ENCODE measurements around the gene CCND1.
A peak's percentile ranks its signal among the peaks of the same experiment; 100 is the strongest.

CCND1 gene

DNA sequence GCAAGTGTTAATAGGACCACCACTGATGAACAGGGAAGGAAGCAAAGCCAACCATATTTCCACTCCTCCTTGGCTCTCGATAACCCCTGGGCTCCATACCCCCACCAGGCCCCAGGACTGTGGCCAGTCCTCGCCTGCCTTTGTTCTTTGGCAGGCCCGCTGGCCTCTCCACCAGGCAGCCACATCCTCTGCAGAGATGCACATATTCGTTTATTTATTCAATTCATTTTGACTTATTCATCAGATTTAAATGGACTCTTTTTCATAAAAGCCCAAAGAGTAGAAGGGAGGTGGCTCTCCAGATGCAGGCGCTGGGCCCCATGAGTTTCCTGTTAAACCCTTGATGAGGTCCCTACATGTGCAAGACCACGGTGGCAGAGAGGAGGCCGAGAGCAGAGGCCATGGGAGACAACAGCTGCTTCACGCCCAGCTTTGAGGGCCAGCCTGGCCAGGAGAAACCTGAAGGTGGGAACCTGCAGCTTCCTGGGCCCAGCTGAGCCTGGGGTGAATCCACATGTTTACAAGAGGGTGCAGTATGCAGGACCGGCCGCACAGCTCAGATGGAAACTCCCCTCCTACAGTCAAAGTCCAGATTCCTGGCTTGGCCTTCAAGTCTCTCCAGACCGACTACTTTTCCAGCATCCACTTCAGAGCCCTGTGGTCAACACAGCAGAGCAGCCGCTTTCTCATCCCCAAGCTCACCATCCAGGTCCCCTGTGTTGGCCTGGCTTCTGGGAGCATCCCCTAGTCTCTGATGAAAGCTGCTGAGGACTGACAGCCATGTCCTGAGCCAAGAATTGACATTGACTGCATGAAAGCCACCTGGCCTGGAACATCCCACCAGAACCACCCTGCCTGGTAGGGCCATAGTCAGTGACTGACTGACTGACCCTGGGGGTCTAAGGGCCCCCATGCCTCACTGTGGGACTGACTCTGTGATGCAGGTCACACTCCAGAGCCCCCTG lies 39.7 kb upstream of the CCND1 start:
- Histone ChIP-seq H3K4me3 (ENCODE audit: low read depth, low read length) (no peak overlapping the region), H3K4ac (ENCODE audit: low read depth, low read length) (no peak overlapping the region)
- WGBS (ENCODE audit: extremely low coverage, insufficient coverage, insufficient read length) = no CpG with 5 or more reads among the region's 12 CpGs

DNA sequence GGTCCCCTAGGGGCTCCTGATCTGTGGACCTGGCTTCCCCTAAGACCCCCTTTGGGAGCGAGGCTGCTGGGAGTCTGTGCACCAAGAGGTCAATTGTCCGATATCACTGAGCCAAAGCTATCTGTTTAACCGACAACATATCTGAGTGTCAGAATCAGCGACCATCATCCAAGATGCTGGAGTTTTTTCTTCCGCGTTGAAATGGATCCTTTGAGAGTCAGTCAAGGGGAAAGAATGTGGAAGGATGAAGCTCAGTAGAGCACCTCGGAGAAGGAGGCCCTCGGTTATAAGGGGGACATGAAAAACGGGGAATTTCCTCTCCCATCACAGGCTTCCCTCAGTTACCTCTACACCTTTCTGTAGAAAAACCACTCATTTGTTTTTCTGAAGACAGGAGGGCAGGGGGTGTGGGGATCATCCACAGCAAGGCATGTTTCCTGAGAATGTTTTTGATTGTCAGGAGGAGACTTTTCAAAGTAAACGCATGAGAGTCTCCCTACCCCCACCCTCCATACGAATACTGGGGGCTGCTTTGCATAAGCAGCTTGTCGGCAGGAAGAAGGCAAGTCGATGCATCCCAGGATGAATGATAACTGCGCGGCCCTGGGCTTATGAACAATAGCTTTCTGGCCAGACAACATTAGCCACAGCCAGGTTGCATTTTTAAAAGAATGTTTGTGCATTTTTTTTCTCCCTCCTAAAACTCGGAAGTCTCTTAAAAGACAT lies 37.7 kb upstream of the CCND1 start:
- H3K79me2 ChIP-seq (ENCODE audit: control insufficient read depth, insufficient read depth, low read length, poor library complexity) = no peaks in the 10 kb centered on the region
- H3K36me3 ChIP-seq (ENCODE audit: control insufficient read depth in 1 of 2, insufficient read depth in 2 of 2, low read length in 2 of 2) = no peaks in the 10 kb centered on the region
- H3K27ac ChIP-seq (ENCODE audit: low read depth, low read length) = no peak overlapping the region
- H2BK12ac ChIP-seq (ENCODE audit: low read length) = no peak overlapping the region
- H3K4me2 ChIP-seq (ENCODE audit: low read length) = no peak overlapping the region
- H4K12ac ChIP-seq (ENCODE audit: low read depth, low read length) = no peak overlapping the region
- H3K14ac ChIP-seq (ENCODE audit: low read length) = no peak overlapping the region
- H2BK5ac ChIP-seq (ENCODE audit: low read depth, low read length, poor library complexity) = no peak overlapping the region
- H3K79me1 ChIP-seq (ENCODE audit: low read length) = no peaks in the 10 kb centered on the region
- H4K91ac ChIP-seq (ENCODE audit: low read depth, low read length) = no peak overlapping the region
- peaks cover 3 to 4% of the 10 kb centered on the region in 2 experiments for H3K4me1 ChIP-seq (ENCODE audit: control insufficient read depth in 1 of 2, insufficient read depth in 2 of 2, low read length in 2 of 2)
- H4K8ac ChIP-seq (ENCODE audit: low read depth, low read length) = no peak overlapping the region
- H3K9me3 ChIP-seq (ENCODE audit: insufficient read depth, low read depth, low read length) = peaks cover under 1% of the 10 kb centered on the region
- H3K23ac ChIP-seq (ENCODE audit: low read length) = no peak overlapping the region
- no peak overlapping the region for H2BK120ac ChIP-seq (ENCODE audit: insufficient read depth, low read length, poor library complexity)
- WGBS (ENCODE audit: extremely low coverage, insufficient coverage, insufficient read length) = no CpG with 5 or more reads among the region's 16 CpGs
- no peak for DNase-seq
- H3K4ac ChIP-seq (ENCODE audit: low read depth, low read length) = no peak overlapping the region
- no peak overlapping the region for H3K9ac ChIP-seq (ENCODE audit: low read length)
- no peak overlapping the region for H2AK5ac ChIP-seq (ENCODE audit: low read length)
- no peak overlapping the region for H3K18ac ChIP-seq (ENCODE audit: low read length)
- H3K27me3 ChIP-seq (ENCODE audit: insufficient read depth, low read length) = peaks cover 3% of the 10 kb centered on the region
- H2AFZ ChIP-seq (ENCODE audit: insufficient read depth, low read length, poor library complexity) = no peak overlapping the region
- H3K4me3 ChIP-seq (ENCODE audit: low read depth, low read length) = no peak overlapping the region

More for the DNA sequence above, 39.7 kb upstream of the CCND1 start:
- Histone ChIP-seq H2BK5ac (ENCODE audit: low read depth, low read length, poor library complexity) (no peak overlapping the region), H2BK12ac (ENCODE audit: low read length) (no peak overlapping the region), H4K12ac (ENCODE audit: low read depth, low read length) (no peak overlapping the region), H2BK120ac (ENCODE audit: insufficient read depth, low read length, poor library complexity) (no peak overlapping the region), H3K23ac (ENCODE audit: low read length) (no peak overlapping the region), H3K27ac (ENCODE audit: low read depth, low read length) (no peak overlapping the region), H3K9me3 (ENCODE audit: insufficient read depth, low read depth, low read length) (peaks cover 2% of the 10 kb centered on the region), H4K8ac (ENCODE audit: low read depth, low read length) (no peak overlapping the region), H4K91ac (ENCODE audit: low read depth, low read length) (no peak overlapping the region), H2AFZ (ENCODE audit: insufficient read depth, low read length, poor library complexity) (no peak overlapping the region), H3K4me1 (ENCODE audit: control insufficient read depth in 1 of 2, insufficient read depth in 2 of 2, low read length in 2 of 2) (peaks cover 3 to 4% of the 10 kb centered on the region in 2 experiments), H3K18ac (ENCODE audit: low read length) (no peak overlapping the region), H3K14ac (ENCODE audit: low read length) (no peak overlapping the region), H3K4me2 (ENCODE audit: low read length) (no peak overlapping the region), H3K36me3 (ENCODE audit: control insufficient read depth in 1 of 2, insufficient read depth in 2 of 2, low read length in 2 of 2) (no peaks in the 10 kb centered on the region), H3K79me1 (ENCODE audit: low read length) (no peaks in the 10 kb centered on the region), H3K9ac (ENCODE audit: low read length) (no peak overlapping the region), H2AK5ac (ENCODE audit: low read length) (no peak overlapping the region), H3K79me2 (ENCODE audit: control insufficient read depth, insufficient read depth, low read length, poor library complexity) (no peaks in the 10 kb centered on the region), H3K27me3 (ENCODE audit: insufficient read depth, low read length) (peaks cover 3% of the 10 kb centered on the region)
- DNase-seq = no peak

DNA sequence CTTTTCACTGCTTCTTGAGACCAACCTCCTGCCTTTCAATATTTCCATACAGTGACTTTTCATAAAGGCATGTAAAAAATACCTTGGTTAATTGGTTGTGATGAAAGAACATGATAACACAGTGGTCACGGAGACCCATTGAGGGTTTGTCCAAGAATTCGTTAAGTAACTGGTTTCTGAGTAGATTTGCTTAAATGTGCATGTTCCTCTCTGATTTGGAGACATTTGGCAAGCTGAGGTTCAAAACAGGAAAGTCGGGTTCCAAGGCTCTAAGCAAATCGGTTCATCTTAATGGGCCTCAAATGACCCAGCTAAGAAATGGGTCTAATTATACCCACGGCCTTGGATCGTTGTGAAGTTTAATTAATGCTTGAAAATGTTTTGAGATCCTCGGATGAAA lies 36.9 kb upstream of the CCND1 start:
- WGBS (ENCODE audit: extremely low coverage, insufficient coverage, insufficient read length) = no CpG with 5 or more reads among the region's 7 CpGs
- H3K27ac ChIP-seq (ENCODE audit: low read depth, low read length) = no peak overlapping the region
- H3K18ac ChIP-seq (ENCODE audit: low read length) = no peak overlapping the region
- no peak overlapping the region for H2BK5ac ChIP-seq (ENCODE audit: low read depth, low read length, poor library complexity)
- H3K4me1 ChIP-seq (ENCODE audit: control insufficient read depth in 1 of 2, insufficient read depth in 2 of 2, low read length in 2 of 2) = peaks cover 3 to 4% of the 10 kb centered on the region in 2 experiments
- no peaks in the 10 kb centered on the region for H3K9me3 ChIP-seq (ENCODE audit: insufficient read depth, low read depth, low read length)
- H3K27me3 ChIP-seq (ENCODE audit: insufficient read depth, low read length) = peaks cover 3% of the 10 kb centered on the region
- H3K4me2 ChIP-seq (ENCODE audit: low read length) = no peak overlapping the region
- H4K8ac ChIP-seq (ENCODE audit: low read depth, low read length) = no peak overlapping the region
- H4K91ac ChIP-seq (ENCODE audit: low read depth, low read length) = no peak overlapping the region
- H3K4ac ChIP-seq (ENCODE audit: low read depth, low read length) = no peak overlapping the region
- H2AK5ac ChIP-seq (ENCODE audit: low read length) = no peak overlapping the region
- no peaks in the 10 kb centered on the region for H3K79me1 ChIP-seq (ENCODE audit: low read length)
- no peaks in the 10 kb centered on the region for H3K79me2 ChIP-seq (ENCODE audit: control insufficient read depth, insufficient read depth, low read length, poor library complexity)
- no peak overlapping the region for H3K4me3 ChIP-seq (ENCODE audit: low read depth, low read length)
- H2AFZ ChIP-seq (ENCODE audit: insufficient read depth, low read length, poor library complexity) = no peak overlapping the region
- peak; percentile 31 to 72 for DNase-seq
- no peak overlapping the region for H3K23ac ChIP-seq (ENCODE audit: low read length)
- no peak overlapping the region for H3K9ac ChIP-seq (ENCODE audit: low read length)
- H2BK120ac ChIP-seq (ENCODE audit: insufficient read depth, low read length, poor library complexity) = no peak overlapping the region
- H2BK12ac ChIP-seq (ENCODE audit: low read length) = no peak overlapping the region
- H3K14ac ChIP-seq (ENCODE audit: low read length) = no peak overlapping the region
- no peak overlapping the region for H4K12ac ChIP-seq (ENCODE audit: low read depth, low read length)
- no peaks in the 10 kb centered on the region for H3K36me3 ChIP-seq (ENCODE audit: control insufficient read depth in 1 of 2, insufficient read depth in 2 of 2, low read length in 2 of 2)

DNA sequence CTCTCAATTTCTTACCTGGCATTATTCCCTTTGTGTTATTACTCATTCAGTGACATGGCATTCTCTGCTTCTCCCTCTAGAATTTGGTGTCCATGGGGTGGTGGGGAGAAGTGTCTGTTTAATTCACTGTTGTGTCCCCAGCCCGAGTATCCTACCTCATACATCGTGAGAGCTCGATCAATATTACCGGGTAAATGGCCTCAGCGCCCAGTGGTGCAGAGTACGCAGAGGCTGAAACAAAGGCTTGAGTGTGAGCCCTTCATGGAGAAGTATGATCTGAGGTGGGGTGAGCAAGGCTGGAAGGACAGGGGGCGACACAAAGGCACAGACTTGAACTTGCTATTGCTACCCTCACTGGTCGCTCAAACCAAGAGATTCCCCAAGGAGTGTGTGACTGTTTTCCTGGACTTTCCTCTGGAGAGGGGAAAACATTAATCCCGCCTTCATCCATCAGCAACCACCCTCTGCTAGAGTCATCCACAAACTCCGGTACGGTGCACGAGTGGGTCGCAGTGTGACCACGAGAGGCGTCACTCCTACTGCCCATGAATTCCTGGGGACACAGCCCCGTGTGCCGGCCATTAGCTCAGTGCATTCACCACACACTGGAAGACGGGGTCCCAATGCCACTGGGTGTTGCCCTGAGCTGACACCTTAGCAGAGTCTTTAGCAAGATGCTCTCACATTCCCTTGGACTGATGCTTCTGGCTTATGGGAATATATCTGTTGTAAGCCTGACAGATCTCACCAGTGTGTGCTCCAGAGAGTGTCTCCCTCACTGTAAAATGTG lies 35.0 kb upstream of the CCND1 start:
- Histone ChIP-seq H3K36me3 (ENCODE audit: control insufficient read depth in 1 of 2, insufficient read depth in 2 of 2, low read length in 2 of 2) (no peaks in the 10 kb centered on the region), H2BK120ac (ENCODE audit: insufficient read depth, low read length, poor library complexity) (no peak overlapping the region), H3K23ac (ENCODE audit: low read length) (no peak overlapping the region), H4K91ac (ENCODE audit: low read depth, low read length) (no peak overlapping the region), H3K79me2 (ENCODE audit: control insufficient read depth, insufficient read depth, low read length, poor library complexity) (no peaks in the 10 kb centered on the region), H4K12ac (ENCODE audit: low read depth, low read length) (no peak overlapping the region), H2BK12ac (ENCODE audit: low read length) (no peak overlapping the region), H2AK5ac (ENCODE audit: low read length) (no peak overlapping the region), H3K4ac (ENCODE audit: low read depth, low read length) (no peak overlapping the region), H3K27ac (ENCODE audit: low read depth, low read length) (no peak overlapping the region), H3K14ac (ENCODE audit: low read length) (no peak overlapping the region), H3K4me3 (ENCODE audit: low read depth, low read length) (no peak overlapping the region), H3K18ac (ENCODE audit: low read length) (no peak overlapping the region), H3K4me2 (ENCODE audit: low read length) (no peak overlapping the region), H2AFZ (ENCODE audit: insufficient read depth, low read length, poor library complexity) (no peak overlapping the region), H3K4me1 (ENCODE audit: control insufficient read depth in 1 of 2, insufficient read depth in 2 of 2, low read length in 2 of 2) (peaks cover 3 to 4% of the 10 kb centered on the region in 2 experiments), H3K27me3 (ENCODE audit: insufficient read depth, low read length) (peaks cover 3% of the 10 kb centered on the region), H3K79me1 (ENCODE audit: low read length) (no peaks in the 10 kb centered on the region), H4K8ac (ENCODE audit: low read depth, low read length) (no peak overlapping the region), H3K9me3 (ENCODE audit: insufficient read depth, low read depth, low read length) (peaks cover 2% of the 10 kb centered on the region), H2BK5ac (ENCODE audit: low read depth, low read length, poor library complexity) (no peak overlapping the region), H3K9ac (ENCODE audit: low read length) (no peak overlapping the region)
- no peak for DNase-seq
- WGBS (ENCODE audit: extremely low coverage, insufficient coverage, insufficient read length) = no CpG with 5 or more reads among the region's 18 CpGs
